IgD-negative memory B cell (primary cell): ENCODE data around the gene KRT25. TPM values are rescaled to one million over a fixed set of nuclear protein-coding genes. Genes with fewer than 3 reads are reported as not detected.

Experiments
- H3K27ac Mint-ChIP-seq, 3 donors: one replicate each; pipeline ENCODE4 v1.8.0; 2020 to 2022; ENCODE audit warnings: mild to moderate bottlenecking in 3 of 3, mixed read lengths in 3 of 3, moderate library complexity in 1 of 3
- H3K27me3 Mint-ChIP-seq: one replicate; pipeline ENCODE4 v1.8.0; 2021; ENCODE audit warnings: mixed read lengths
- H3K36me3 Mint-ChIP-seq: one replicate; pipeline ENCODE4 v1.8.0; 2020; ENCODE audit warnings: mild to moderate bottlenecking, mixed read lengths
- H3K4me1 Mint-ChIP-seq, 3 donors: one replicate each; pipeline ENCODE4 v1.8.0; 2020 to 2022; ENCODE audit warnings: mixed read lengths in 3 of 3, mild to moderate bottlenecking in 1 of 3
- H3K4me3 Mint-ChIP-seq, 4 donors: one replicate each; pipeline ENCODE4 v1.8.0; 2020 to 2022; ENCODE audit warnings: mild to moderate bottlenecking in 4 of 4, mixed read lengths in 4 of 4, moderate library complexity in 3 of 4
- H3K9me3 Mint-ChIP-seq, 3 donors: one replicate each; pipeline ENCODE4 v1.8.0; 2020 to 2021; ENCODE audit warnings: mixed read lengths in 3 of 3, mild to moderate bottlenecking in 1 of 3
- polyA plus RNA-seq: library from polyadenylated mRNA; unstranded; fragments of 300-500 nt; fragmentation: Illumina TruSeq; gene quantifications from one replicate; pipeline ENCODE4 v1.2.3, GENCODE V29; 2021

Gene KRT25, protein sequence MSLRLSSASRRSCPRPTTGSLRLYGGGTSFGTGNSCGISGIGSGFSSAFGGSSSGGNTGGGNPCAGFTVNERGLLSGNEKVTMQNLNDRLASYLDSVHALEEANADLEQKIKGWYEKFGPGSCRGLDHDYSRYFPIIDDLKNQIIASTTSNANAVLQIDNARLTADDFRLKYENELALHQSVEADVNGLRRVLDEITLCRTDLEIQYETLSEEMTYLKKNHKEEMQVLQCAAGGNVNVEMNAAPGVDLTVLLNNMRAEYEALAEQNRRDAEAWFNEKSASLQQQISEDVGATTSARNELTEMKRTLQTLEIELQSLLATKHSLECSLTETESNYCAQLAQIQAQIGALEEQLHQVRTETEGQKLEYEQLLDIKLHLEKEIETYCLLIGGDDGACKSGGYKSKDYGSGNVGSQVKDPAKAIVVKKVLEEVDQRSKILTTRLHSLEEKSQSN
- polyA plus RNA-seq, result not detected

DNA sequence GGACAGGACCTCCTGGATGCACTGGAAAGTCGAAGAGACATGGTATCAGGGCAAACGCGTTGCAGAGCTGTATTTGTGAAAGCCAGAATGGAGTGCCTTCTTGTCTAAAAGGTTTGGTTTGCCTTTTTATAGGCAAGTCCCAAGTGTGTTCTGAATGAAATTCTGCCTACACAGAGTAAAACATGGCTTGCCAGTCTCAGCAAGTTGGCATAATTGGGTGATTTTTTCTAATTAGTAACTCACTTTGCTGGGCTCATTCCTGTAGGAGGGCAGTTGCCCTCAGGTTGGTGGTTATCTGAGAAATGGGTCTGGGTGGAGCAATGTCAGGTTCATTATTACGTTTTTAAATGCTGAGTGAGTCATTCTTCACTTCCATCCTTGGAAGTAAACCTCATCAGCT is at the start of gene KRT25:
Gene KRT25 (minus strand): TSS at position 101 of the 400 bp plus-strand sequence. CDS start 60 bp downstream, at position 41.
- Mint-ChIP-seq H3K27me3 (peaks cover 17% of the 10 kb centered on the region), H3K4me1 (no peaks in the 10 kb centered on the region), H3K27ac (no peak within 1 kb of the TSS), H3K36me3 (peaks cover 4% of the 10 kb centered on the region), H3K4me3 (no peak within 1 kb of the TSS), H3K9me3 (peaks cover 12 to 30% (median 14%) of the 10 kb centered on the region in 3 donors)

DNA sequence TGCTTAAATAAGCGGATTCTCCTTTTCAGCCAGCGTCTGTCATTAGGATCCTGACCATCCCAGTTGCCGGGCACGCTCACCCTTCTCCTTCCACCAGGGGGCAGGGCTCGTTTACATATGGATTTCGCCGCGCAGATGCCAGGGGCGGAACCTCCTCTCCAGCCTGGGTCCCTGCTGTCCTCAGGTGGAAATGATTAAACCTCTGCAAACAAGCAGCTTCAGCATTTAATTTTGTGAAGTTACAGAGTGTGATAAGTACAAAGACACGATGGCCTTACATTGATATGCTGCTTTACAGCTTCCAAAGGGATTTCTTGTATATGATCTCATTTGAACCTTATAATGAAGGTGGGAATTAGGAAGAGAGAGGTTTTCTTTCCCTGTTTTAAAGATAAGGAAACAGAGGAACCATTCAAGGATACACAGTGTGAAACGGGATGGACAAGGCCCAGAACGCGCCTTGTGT is 48.5 kb upstream of the KRT25 start:
- Mint-ChIP-seq H3K4me3 (no peak overlapping the region), H3K27me3 (peaks cover 27% of the 10 kb centered on the region), H3K36me3 (no peaks in the 10 kb centered on the region), H3K27ac (peak overlapping the region in 1 of 3 donors; percentile 71), H3K4me1 (peaks cover 0 to 3% (median 0%) of the 10 kb centered on the region in 3 donors), H3K9me3 (peaks cover 0 to 2% (median 0%) of the 10 kb centered on the region in 3 donors)

DNA sequence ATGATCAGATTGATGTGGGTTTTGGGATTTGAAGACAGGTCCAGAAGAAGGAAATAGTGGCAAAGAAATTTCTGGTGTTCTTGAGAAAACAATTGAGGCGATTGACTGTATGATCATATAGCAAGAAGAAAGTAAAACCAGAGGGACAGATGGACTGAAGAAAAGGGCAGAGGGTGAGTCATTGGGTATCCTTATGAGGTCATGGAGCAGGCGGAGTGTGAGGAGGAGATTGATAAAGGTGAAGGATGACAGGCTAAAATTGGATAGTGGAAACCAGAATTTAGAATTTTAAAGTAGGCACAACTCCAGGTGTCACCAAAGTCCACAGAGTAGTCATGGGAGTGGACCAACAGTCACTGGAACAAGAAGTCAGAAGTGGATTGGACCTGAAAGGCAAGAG is 46.0 kb upstream of the KRT25 start:
- H3K4me1 Mint-ChIP-seq, result peaks cover 0 to 3% (median 0%) of the 10 kb centered on the region in 3 donors
- no peak overlapping the region for H3K4me3 Mint-ChIP-seq
- H3K27ac Mint-ChIP-seq, result no peak overlapping the region
- H3K27me3 Mint-ChIP-seq, result peaks cover 21% of the 10 kb centered on the region
- H3K36me3 Mint-ChIP-seq, result no peaks in the 10 kb centered on the region
- peaks cover 0 to 2% (median 0%) of the 10 kb centered on the region in 3 donors for H3K9me3 Mint-ChIP-seq

DNA sequence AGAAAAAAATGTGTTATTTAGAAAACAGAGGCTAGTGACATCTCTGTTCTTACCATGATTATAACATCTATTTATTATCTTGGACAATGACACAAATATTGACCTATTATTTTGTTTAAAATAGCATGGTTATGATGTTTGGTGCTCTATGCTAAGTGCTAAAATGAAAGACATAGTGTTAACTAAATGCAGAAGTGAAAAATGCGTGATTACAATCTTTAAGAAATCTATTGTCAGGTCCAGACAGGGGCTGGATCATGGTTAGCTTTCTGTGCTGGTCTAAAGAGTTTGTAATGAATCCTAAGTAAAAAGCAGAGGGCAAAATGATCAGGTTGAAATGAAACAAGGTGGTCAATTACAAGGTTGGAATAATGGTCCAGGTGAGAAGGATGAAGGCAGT is 45.2 kb upstream of the KRT25 start:
- Mint-ChIP-seq H3K36me3 (no peaks in the 10 kb centered on the region), H3K4me3 (no peak overlapping the region), H3K27ac (no peak overlapping the region), H3K27me3 (peaks cover 23% of the 10 kb centered on the region), H3K4me1 (peaks cover 0 to 3% (median 0%) of the 10 kb centered on the region in 3 donors), H3K9me3 (peaks cover 0 to 2% (median 0%) of the 10 kb centered on the region in 3 donors)

DNA sequence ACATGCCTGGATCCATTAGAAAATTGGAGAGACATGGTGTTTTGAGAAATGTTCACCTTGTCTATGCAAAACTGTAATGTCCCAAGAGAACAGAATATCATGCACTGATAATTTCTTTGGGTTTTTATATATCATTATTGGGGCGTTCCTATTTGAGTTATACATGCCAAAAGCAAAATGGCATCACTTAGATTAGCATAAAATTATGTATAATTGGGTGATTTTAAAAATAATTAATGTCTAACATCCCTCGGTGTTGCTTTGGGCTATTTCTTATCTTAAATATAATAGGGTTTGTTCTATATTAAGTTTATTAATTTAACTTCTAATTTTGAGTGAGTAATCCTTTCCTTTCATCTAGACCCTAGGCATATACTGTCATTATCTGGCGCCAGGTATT is 44.7 kb upstream of the KRT25 start, which contains the start of gene KRT28:
Gene KRT28 (minus strand): TSS at position 101 of the 400 bp plus-strand sequence. CDS start 66 bp downstream, at position 35.
- H3K4me3 Mint-ChIP-seq, result no peak within 1 kb of the TSS
- no peaks in the 10 kb centered on the region for H3K36me3 Mint-ChIP-seq
- H3K27ac Mint-ChIP-seq, result no peak within 1 kb of the TSS
- H3K4me1 Mint-ChIP-seq, result peaks cover 0 to 3% (median 0%) of the 10 kb centered on the region in 3 donors
- peaks cover 20% of the 10 kb centered on the region for H3K27me3 Mint-ChIP-seq
- H3K9me3 Mint-ChIP-seq, result peaks cover 0 to 2% (median 0%) of the 10 kb centered on the region in 3 donors

DNA sequence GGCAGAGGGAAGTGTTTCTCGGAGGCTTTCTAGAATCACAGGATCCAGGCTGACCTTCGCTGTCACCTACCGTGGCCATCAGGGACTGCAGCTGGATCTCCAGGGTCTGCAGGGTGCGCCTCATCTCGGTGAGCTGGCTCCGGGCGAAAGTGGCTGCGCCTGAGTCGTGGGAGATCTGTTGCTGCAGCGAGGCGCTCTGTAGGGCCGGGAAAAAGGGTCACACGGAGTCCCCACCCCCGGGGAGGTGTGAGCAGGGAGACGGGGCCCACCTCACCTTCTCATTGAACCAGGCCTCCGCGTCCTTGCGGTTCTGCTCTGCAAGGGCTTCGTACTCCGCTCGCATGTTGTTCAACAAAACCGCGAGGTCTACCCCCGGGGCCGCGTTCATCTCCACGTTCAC is 41.7 kb upstream of the KRT25 start:
- Mint-ChIP-seq H3K36me3 (no peaks in the 10 kb centered on the region), H3K9me3 (no peaks in the 10 kb centered on the region), H3K4me1 (no peaks in the 10 kb centered on the region), H3K4me3 (no peak overlapping the region), H3K27ac (no peak overlapping the region), H3K27me3 (peaks cover 15% of the 10 kb centered on the region)

DNA sequence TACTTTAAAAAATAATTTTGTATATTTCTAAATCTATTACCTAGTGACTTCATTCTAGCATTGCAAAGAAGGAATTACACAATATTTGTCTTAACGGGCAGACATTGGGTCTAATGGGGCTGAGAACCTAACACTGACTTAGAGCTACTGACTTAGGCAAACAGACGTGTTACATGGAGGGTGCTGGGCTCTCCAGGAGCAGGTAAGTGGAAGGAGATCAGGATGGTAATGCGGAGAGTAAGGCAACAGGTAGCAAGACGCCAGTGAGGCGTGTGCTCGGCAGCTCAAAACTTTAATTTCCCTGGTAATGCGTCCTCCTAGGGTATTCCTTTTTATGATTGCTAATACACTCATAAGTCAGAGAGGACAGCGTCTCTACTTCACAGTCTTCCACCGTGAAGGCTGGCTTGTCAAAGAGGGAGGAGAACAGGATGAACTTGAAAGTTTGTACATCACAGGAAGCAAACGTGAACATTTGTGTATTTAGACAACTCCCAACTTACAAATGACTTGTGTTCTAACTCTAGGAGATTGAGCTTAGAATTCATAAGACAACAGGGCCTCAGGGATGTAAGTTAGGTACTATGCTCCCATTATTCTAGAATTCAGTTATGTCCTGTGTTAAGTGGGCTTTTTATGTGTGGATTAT is 40.0 kb upstream of the KRT25 start:
- peaks cover 2% of the 10 kb centered on the region for H3K36me3 Mint-ChIP-seq
- no peak overlapping the region for H3K27ac Mint-ChIP-seq
- no peak overlapping the region for H3K4me3 Mint-ChIP-seq
- no peaks in the 10 kb centered on the region for H3K9me3 Mint-ChIP-seq
- H3K27me3 Mint-ChIP-seq, result peaks cover 15% of the 10 kb centered on the region
- H3K4me1 Mint-ChIP-seq, result no peaks in the 10 kb centered on the region

DNA sequence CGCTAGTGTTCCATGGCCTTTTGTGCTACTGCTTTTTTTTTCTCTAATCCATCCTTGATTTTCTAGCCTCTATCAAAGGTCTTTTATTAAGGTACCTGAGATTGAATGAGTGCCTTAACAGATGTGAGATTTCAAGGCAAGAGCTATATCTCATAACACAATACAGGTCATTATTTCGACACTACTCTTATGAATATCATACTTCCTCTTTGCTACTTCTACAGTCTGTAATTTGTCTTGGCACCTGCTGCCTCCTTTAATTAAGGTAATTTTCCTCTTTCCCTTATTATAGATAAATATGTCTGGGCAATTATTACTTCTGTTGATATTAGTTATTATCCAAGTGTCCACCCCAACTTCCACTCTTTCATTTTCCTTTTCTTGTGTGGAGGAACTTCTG is 39.3 kb upstream of the KRT25 start:
- Mint-ChIP-seq H3K36me3 (peaks cover 2% of the 10 kb centered on the region), H3K27ac (peak overlapping the region in 1 of 3 donors; percentile 48), H3K9me3 (no peaks in the 10 kb centered on the region), H3K4me3 (no peak overlapping the region), H3K27me3 (peaks cover 14% of the 10 kb centered on the region), H3K4me1 (no peaks in the 10 kb centered on the region)

DNA sequence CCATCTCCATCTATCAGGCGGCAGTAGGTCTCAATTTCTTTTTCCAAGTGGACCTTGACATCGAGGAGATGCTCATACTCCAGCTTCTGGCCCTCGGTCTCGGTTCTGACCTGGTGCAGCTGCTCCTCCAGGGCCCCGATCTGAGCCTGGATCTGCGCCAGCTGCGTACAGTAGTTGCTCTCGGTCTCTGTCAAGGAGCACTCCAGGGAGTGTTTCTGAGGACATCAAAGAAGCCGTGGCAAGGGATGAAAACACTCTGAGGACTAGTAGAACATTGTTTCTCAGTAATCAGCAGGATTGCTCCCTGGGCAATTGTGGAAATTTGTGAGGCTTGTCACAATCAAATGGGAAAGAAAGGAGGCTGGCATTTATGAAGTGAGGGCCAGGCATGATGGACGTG is 38.7 kb upstream of the KRT25 start:
- H3K9me3 Mint-ChIP-seq, result no peaks in the 10 kb centered on the region
- H3K27ac Mint-ChIP-seq, result no peak overlapping the region
- H3K4me1 Mint-ChIP-seq, result no peaks in the 10 kb centered on the region
- peaks cover 11% of the 10 kb centered on the region for H3K27me3 Mint-ChIP-seq
- peaks cover 2% of the 10 kb centered on the region for H3K36me3 Mint-ChIP-seq
- H3K4me3 Mint-ChIP-seq, result no peak overlapping the region

DNA sequence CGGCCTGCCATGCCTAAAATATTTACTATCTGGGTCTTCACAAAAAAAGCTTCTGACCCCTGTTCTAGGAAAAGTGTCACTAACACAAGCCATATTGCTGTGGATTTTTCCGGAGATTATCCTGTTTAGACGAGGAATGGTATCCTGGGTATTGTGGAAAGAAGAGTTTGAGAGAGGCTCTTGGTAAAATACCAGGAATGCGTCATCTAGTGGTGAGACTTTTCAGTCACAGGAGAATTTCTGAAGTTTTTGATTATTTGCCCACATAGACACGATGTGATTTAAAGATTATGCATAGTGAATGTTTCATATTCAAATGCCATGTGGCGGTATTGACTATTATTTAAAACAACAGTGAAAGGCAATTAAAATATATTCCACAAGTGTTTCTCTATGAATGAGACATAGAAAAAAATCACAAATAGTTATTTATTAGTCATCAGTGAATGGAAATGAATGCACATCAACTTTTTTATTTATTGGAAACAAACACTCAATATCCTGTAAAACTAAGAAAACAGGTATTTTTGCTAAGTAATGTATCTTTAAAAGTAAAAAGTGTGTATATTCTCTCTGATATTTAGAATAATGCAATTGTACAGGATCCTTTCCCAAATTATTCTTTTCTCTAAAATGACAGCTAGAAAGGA is 36.8 kb upstream of the KRT25 start:
- Mint-ChIP-seq H3K27ac (no peak overlapping the region), H3K9me3 (no peaks in the 10 kb centered on the region), H3K27me3 (peaks cover 7% of the 10 kb centered on the region), H3K36me3 (peaks cover 2% of the 10 kb centered on the region), H3K4me1 (no peaks in the 10 kb centered on the region), H3K4me3 (no peak overlapping the region)

DNA sequence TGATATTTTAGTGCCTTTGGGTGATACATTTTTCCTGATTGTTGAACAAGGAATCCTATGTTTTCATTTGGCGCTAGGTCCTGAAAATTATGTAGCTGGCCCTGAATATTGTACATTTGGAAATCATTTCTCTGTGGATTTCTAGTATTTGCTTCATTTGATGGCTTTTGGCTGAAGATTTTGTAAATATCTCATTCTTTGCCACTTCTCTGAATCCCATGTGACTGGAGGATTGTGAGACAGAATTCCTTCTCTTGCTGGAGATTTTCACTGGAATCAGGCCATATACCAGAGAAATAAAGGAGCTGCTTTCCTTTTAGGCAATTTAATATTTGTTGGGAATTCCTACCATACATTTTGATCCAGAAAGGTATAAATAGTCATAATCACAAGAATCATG is 36.0 kb upstream of the KRT25 start:
- no peaks in the 10 kb centered on the region for H3K9me3 Mint-ChIP-seq
- no peak overlapping the region for H3K27ac Mint-ChIP-seq
- H3K27me3 Mint-ChIP-seq, result peaks cover 7% of the 10 kb centered on the region
- no peak overlapping the region for H3K4me3 Mint-ChIP-seq
- peaks cover 2% of the 10 kb centered on the region for H3K36me3 Mint-ChIP-seq
- H3K4me1 Mint-ChIP-seq, result no peaks in the 10 kb centered on the region

DNA sequence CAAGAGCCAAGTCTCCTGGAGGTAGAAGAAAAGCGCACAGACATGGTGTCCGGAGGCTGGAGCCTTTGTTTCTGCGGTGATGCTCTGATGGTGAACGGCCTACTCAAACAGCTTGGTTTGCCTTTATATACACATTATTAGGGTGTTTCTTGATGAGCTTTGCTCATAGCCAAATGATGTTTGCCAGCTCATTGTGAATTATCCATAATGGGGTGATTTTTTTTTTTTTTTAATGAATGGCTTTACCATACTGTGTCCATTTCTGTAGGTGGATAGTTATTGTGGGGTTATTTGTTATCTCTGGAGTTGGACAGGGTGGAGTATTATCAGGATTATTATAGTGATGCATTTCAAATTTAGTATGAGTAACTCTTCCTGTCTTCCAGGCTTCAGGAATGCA is 27.3 kb upstream of the KRT25 start, which contains the start of gene KRT27:
Gene KRT27 (minus strand): TSS at position 101 of the 400 bp plus-strand sequence. CDS start 57 bp downstream, at position 44.
- H3K27me3 Mint-ChIP-seq, result peaks cover 32% of the 10 kb centered on the region
- H3K27ac Mint-ChIP-seq, result no peak within 1 kb of the TSS
- H3K36me3 Mint-ChIP-seq, result peaks cover 2% of the 10 kb centered on the region
- no peaks in the 10 kb centered on the region for H3K9me3 Mint-ChIP-seq
- H3K4me1 Mint-ChIP-seq, result peaks cover 0 to 2% (median 0%) of the 10 kb centered on the region in 3 donors
- peak within 1 kb of the TSS in 1 of 4 donors; percentile 78 for H3K4me3 Mint-ChIP-seq

DNA sequence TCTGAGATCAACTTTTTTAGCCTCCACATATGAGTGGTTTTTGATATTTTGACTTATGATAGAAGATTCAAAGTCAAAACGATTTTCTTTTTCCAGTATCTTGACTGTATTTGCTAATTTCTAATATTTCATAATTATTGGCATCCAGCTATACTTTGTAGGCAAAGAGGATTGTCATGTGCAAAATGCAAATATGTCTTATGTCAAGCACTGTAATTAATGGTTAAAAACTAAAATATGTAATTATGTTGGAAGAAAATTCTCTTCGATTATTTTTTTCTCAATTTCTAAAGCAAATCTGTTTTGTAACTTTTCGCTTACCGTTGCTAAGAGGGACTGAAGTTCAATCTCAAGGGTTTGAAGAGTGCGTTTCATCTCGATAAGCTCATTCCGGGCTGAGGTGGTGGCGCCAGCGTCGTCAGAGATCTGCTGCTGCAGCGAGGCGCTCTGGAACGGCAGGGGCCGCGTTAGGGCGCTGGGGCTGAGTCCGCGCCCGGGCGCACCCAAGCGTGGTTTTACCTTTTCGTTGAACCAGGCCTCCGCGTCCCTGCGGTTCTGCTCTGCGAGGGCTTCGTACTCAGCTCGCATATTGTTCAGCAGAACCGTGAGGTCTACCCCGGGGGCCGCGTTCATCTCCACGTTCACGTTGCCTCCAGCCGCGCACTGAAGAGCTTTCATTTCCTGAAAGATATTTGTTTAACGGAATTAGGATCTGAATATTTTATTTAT is 24.2 kb upstream of the KRT25 start:
- H3K9me3 Mint-ChIP-seq, result no peaks in the 10 kb centered on the region
- H3K36me3 Mint-ChIP-seq, result peaks cover 2% of the 10 kb centered on the region
- H3K4me1 Mint-ChIP-seq, result peaks cover 0 to 2% (median 0%) of the 10 kb centered on the region in 3 donors
- H3K27me3 Mint-ChIP-seq, result peaks cover 40% of the 10 kb centered on the region
- peak overlapping the region in 3 of 4 donors; percentile 15 to 81 (median 50) for H3K4me3 Mint-ChIP-seq
- no peak overlapping the region for H3K27ac Mint-ChIP-seq

DNA sequence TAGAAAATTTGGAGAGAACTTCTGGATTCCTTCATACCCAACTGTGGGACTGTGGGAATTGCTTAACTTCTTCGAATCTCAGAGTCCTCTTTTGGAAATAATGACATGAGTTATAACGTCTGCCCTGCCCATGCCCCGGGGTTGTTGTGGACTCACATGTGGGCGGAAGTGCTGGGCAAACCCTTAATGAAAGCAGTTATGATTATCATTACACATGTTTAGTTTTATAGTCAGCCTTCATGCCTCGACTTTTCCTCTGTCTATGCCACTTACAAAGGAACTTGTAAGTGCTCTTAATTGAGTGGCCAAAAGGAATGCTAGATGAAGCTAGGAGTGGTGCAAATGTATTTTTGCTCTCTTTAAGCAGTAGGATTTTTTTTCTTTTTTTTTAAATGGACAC is 23.3 kb upstream of the KRT25 start:
- Mint-ChIP-seq H3K4me1 (peaks cover 0 to 2% (median 0%) of the 10 kb centered on the region in 3 donors), H3K9me3 (no peaks in the 10 kb centered on the region), H3K36me3 (peaks cover 2% of the 10 kb centered on the region), H3K27ac (no peak overlapping the region), H3K27me3 (peaks cover 39% of the 10 kb centered on the region), H3K4me3 (no peak overlapping the region)
